HG02588 (cell line): ENCODE measurements around the gene WDR59.
"Not testable (repeated sequence)": the region's sequence is repeated elsewhere in the genome, so short reads cannot be mapped to it uniquely, and the experiment has no call there.

Experiments used
- ATAC-seq: cut with Tn5 transposase; IDR thresholded peaks from one replicate; pipeline ENCODE4 v1.9.1; 2021; ENCODE audit warnings: mild to moderate bottlenecking, moderate library complexity; ENCODE audit not compliant: unreplicated experiment

WDR59 gene

DNA sequence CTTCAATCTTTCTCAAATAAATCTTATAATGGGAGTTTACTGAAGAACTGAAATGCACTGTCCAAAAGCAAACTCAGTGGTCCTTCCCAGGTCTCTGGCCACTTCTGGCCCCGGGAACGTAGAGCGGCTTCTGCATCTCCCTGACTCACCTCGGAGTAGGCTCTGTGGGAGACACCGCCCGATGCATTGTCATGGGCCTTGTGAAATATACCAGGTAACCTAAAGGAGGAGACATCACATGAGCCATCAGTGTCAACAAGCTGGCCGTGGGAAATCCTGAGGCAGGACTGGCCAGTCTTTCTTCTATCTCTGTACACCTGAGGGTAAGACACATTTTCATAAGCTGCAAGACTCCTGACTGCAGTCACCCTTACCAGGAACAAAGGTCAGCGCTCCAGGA, 76.2 kb downstream of the WDR59 start:
- not testable (repeated sequence) for ATAC-seq

DNA sequence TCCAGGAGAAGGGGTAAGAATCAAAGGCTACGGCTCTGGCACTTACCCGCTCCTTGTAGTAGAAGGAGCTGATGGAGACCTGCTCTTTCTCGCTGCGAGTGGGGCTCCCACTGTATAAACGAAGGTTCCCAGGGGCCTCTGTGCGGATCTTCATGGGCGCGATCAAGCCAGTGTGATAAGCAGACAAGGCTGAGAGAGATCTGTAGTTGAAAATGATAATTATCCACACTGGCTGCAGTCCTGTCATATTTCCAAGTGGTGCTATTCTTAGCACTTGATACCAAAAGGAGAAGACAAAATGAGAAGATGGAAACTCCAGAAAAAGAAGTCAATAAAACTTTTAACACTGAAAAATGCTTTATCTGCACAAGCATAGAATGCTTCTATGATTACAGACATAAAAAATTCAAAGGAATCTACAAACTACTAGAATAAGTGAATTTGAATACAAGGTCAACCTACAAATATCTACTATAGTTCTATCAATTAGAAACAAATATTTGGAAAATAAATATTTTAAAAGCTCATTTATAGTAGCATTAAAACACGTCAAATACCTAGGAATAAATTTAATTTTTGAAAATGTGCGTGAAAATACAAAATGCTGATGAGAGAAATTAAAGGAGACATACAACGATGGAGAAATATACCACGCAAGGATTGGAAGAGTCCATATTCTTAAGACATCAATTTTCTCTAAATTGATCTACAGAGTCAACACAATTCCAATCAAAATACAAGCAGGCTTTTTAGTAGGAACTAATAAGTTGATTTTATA, 80.8 kb downstream of the WDR59 start:
- ATAC-seq = no peak

DNA sequence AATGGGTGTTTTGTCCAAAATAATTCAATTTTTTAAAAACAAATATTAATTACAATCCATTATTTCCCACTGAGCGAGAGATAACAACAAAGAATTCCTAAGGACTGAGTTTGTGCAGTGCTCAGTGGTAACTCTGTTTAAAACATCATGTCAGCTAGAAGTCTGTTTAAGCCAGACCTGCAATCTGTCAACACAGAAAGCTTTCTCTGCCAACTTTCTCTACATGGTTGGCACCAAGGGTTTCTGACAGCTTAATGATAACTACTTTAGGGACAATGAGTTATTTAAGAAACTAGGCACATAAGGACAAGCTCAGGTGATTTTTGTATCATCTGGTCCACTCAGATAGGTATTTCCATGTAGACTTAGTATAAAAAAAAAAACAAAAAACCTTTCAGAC, 81.8 kb downstream of the WDR59 start:
- no peak for ATAC-seq

DNA sequence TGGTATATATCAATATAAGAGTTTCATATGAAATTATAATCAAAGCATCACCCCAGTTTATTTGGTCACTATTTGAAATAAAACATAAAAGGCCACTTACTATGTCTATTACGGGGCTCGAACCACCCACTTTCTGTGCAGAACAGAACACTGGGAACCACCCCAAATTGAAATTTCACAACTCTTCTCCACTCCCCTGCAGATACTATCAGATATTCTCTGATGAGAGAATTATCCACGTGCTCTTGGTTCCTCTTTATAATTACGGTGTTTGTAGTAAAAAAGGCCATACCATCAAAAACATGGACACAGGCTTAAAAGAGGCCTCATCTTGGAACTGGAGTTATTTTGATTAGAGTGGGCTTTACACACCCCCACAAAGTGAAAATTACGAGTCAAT, 82.8 kb downstream of the WDR59 start:
- ATAC-seq = no peak

DNA sequence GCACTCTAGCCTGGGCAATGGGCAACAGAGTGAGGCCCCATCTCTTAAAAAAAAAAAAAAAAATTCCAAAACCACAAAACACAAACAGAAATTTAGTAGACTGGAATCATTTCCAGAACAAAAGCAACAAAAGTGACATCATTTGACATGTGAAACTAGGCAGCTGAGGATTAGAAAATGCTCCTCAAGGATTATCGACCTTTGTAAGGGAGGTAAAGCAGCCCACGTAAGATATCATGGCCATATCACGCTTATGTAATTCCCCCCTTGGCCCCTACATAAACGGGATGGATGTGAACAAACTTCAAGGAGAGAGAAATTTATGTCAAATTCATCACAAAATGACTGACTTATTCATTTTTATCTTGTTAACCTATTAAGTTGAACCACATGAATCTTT, 83.3 kb downstream of the WDR59 start:
- ATAC-seq = no peak

DNA sequence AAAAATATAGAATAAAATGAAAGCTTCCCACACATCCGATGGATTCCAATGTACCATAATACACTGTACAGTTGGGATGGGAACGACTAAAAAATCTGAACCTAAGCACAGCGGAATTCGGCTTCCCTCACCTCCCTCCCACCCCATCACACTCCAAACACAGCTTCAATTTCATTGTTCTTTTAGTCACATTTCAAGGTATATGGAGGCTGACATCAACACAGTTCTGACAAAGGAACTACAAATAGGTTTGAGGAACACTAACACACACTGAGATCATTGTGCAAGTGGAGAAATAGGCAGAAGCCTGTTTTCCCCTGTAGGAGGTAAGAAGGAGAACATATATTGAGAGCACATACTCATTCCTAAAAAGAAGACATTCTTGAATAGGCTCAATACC, 85.1 kb downstream of the WDR59 start:
- no peak for ATAC-seq

DNA sequence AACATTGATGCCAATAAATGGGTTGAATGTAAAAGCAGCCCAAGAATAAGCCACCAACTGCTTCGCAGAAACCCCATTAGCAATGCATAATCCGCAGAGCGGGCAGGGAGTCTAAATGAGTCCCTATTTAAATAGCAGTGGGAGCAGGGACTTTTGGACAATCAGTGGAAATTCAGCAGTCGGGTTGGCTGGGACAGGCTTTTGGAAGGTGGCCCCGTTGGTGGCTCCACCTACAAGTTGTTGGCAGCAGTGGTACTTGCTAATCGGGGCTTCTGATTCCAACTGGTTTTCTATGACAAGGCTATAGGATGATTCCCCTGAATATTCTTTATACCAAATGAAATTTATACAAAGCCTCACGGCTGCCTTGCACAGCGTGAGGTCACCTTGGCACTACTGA, 86.3 kb downstream of the WDR59 start:
- ATAC-seq = no peak

DNA sequence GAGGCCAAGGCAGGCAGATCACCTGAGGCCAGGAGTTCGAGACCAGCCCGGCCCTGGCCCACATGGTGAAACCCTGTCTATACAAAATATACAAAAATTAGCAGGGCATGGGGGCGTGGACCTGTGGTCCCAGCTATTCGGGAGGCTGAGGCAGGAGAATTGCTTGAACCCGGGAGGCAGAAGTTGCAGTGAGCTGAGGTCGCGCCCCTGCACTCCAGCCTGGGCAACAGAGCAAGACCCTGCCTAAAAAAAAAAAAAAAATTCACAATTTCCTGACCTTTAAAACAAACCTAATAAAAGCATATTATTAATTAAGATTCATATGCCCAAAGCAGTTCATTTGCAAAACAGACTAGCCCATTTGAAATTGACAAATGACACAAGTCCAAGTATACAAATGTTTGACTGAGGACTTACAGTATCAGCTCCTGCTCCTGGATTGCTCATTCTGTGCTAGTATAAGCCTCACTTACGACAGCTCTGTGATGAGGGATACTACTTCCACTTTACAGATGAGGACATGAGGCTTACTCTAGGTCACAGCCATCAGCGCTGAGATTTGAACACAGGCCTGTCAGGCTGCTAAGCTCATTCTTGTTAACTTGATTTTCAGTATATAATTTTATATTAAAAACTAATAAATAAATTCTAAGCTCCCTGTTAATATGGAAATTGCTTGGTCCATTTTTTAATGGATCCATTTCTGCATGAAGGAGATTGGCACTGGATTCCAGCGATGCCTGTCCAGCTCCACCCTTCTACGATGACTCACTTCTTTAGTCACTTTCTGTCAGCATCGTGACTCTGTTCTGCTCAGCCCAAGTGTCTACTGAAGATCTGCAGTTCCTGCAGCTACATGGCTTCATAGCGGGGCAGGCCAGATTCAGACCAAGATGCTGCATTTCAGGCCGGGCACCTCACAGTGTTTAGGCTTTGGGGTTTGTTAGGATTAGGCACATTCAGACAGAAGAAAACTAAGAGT, 88.2 kb downstream of the WDR59 start:
- ATAC-seq = no peak

DNA sequence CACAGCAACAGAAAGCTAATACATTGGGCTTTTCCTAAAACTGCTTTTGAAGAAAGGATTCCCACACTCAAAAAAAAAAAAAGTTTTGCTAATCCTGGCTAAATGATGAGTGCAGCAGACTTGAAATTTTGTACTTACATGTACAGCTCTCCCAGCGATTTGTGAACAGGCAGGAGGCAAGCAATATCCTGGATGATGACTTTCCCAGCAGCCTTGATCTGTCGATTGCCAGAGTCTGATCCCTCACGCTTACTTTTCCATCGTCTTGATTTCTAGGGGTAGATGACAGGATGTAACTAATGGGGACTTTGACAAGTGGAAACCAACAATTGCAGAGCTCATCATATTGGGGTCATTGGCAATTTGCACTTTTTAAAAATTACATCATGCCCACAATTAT, 91.4 kb downstream of the WDR59 start:
- ATAC-seq = no peak

DNA sequence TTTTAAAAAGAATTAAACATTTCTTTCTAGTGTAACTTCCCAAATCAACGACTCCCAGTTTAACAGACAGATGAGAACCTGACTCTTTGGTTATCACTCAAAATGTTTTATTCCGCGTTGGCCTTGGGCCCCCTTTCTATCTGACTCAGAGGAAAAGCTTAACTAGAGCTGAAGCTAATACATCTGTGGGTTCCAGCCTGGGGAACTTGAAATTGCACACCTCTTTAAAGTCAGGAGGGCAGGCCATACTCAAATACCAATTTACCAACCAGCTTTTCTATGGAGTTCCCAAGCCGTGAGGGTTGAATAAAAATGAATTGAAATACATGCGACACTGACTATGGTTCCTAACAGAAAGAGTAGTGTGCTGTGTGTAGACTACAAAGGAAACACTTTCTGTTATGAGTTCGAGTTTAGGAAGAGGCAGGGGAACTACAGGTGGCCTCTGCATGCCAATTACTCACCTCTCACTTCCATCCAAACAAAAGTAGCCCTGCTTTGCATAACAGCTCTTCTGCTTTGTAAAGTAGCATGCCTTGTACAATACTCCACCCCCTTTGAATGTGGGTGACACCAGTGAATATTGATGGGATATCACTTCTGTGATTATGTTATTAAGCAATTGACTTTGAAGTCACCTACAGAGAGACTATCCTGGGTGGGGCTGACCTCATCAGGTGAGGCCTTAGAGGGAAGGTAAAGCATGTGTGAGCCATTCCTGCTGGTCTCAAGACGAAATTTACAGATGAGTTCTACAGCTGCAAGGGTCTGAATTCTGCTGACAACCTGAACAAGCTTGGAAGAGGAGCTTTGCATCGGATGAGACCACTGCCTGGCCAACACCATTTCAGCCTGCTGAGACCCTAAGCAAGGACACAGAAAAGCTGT, 92.1 kb downstream of the WDR59 start:
- ATAC-seq = no peak

DNA sequence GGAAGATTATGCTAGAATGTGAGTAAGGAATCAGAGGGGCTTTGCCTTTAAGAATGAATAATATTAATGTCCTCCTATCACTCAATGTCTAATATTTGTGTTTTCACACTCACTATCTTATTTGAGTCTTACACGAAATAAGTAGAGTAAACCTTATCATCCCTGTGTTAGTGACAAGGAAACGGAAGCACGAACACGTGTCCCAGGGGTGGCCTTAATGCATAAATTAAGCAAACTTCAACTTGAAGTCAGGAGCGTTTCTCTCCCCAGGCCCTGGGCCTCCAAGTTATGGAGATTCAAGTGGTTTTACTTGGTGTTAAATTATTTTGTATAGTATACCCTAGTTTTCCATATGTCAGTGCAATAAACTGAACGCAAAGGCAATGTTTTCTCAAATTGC, 96.0 kb downstream of the WDR59 start:
- no peak for ATAC-seq

DNA sequence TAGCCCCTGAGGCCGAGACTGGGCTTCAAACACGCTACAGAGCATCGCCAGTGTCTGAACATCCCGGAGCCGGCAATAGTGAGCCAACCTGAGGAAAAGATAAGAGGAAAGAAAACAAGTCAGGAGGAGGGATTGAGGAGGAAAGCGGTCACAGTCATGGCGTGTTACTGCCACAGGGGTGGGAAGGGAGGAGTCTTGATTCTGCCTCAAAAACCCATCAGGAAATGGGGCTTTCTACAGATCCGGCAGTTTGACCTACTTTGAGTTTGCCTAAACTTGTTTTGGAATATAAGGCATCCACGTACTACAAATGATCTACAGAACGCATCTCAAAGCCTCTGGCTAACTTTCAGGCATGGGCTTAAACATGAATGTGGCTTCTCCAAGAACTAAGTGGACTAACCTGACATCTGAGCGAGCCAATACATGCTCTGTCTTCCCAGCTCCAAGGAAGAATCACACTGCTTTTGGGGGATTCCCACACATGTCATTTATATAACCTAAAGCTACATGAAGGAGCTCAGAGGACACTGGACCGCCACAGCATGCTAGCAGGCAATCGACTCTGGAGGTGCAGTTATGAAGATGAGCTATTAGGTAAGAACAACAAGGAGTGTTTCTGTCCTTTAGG, 96.6 kb downstream of the WDR59 start:
- no peak for ATAC-seq

DNA sequence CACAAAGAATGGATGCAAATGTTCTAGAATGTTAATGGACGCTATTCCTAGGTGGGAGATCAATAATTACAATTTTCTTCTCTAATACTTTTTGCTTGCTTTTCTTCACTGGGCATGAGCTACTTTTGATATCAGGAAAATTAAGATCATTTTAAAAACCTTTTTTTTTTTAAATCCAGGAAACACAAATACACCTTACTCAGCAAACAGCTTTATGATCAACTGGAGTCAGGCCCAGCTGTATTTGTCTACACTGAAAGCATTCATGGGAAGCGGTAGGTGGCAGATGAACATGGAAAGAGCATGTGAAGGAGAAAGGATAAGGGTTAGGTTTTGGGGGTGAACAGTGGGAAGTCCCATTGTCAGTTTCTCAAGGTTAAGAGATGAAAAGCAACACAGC, 97.8 kb downstream of the WDR59 start:
- ATAC-seq = no peak

DNA sequence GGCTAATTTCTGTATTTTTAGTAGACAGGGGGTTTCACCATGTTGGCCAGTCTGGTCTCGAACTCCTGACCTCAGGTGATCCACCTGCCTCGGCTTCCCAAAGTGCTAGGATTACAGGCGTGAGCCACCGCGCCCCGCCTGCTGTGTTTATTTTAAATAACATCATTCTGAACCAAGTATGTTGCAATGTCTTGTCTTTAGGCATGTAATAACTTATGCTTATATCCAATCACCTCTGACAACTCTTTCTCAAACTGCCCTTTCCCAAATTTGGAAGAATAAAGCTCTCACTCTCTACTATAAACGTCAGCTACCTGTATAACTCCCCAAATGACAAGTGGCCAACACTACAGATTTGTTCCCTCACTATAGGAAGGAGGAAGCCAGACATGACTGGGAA, 107.2 kb downstream of the WDR59 start:
- ATAC-seq = no peak

DNA sequence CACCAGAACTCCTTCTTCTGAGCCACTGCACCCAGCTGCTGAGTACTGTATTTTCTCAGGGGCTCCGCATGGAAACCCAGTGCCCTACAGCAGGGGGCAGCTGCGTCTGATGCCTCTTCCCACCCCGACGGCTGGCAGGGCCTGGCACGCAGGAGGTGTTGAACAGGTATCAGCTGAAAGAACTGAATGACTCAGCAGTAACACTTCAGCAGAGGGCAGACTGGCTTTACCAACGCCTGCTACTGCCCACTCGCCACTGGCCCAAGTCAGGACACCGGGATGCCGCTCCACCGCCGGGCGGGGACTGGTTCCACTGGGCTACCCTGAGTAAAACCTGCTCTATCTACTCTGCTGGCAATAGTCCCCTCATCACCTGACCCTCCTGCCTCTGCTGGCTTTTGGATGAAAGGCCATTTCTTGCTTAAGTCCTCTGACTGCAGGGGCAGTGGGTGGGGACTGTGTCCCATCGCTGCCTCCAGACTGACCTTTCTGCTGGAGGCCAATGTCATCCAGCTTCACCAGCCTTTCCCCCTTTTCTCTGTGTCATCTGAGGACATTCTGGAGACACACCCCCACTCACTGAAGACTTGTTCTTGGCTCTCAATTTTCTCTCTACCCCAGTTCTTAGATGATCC, 109.9 kb downstream of the WDR59 start:
- no peak for ATAC-seq

DNA sequence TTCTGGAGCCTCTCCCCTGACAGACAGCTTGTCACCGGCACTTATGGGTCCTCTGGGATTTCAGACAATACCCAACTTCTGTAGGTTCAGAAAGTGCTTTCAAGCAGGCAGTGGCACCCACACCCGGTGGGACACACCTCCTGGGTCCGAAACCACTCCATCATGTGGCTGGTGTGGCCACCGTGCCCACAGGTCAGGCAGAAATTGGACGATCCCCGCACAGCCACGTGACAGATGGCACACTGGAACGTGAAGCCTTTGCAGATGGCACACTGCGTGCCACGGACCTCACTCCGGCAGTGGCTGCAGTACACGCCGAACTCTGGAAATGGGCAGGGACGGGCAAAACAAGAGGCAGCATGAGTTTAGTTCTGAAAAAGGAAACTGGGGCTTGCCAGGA, 110.8 kb downstream of the WDR59 start:
- no peak for ATAC-seq

DNA sequence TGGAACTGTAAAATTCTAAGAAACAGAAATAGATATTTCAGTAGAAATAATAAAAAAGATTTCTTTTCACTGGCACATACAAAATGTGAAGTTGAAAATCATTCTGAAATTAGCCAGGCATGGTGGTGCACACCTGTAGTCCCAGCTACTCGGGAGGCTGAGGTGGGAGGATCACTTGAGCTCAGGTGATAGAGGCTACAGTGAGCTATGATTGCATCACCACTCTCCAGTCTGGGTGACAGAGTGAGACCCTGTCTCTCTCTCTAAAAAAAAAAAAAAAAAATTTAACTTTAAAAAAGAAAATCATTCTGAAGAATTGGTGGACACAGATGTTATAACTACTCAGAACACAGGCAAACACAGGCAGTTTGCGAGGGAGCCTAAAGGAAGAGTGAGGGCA, 112.6 kb downstream of the WDR59 start:
- ATAC-seq = no peak

DNA sequence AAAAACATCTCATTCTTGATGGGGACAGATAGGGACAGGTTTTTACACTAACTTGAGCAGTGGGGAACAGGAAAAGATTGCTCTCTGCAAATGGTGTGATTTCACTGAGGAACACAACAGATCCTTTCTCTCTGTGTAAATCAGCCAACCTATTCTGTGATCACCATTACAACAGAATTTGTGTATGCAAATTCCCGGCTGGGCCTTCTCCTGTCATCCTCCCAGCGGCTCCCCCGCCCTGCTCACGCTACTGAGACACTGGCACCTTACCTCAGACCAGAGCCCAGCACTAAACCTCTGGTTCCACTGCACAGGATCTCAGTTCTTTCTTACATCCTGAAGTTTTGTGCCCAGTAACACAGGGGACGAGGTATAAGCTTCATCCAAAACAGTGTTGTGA, 113.3 kb downstream of the WDR59 start:
- ATAC-seq = no peak

DNA sequence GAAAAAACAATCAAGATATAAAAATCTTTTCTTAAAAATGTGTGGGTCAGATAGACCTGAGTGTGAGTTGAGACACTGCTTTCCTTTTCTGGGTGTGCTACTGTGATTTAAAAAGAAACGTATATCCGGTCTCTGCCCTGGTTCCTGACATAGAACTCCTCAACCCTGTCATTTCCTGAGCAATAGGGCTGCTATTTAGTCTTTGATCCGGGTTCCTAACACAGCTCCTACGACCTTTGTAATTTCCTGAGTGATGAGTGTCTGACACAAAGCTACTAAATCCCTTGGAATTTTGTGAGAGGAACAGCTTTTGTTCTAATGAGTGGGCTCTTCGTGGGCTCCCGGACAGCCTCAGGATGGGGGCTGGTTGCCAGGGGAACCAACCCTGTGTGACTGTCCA, 116.4 kb downstream of the WDR59 start:
- ATAC-seq = no peak

DNA sequence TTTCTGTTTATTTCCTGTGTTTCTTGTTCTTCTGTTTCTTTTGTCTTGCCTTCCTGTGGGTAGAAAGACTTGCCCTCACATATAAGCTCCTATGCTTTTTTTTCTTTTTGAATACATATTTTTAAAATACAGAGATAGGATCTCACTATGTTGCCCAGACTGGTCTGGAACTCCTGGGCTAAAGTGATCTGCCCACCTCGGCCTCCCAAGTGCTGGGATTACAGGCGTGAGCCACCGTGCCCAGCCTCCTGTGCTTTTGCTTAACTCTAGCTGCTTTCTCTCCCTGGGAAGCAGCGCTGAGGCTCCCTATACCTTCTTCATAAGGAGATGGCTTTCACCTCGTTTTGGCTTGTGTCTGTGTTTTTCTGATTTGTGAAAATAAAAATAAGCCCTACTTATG, 116.9 kb downstream of the WDR59 start:
- no peak for ATAC-seq
